ENCODE data around the gene ITGA11.
"Not testable (repeated sequence)": the region's sequence is repeated elsewhere in the genome, so short reads cannot be mapped to it uniquely, and the experiment has no call there.

ITGA11 gene

DNA sequence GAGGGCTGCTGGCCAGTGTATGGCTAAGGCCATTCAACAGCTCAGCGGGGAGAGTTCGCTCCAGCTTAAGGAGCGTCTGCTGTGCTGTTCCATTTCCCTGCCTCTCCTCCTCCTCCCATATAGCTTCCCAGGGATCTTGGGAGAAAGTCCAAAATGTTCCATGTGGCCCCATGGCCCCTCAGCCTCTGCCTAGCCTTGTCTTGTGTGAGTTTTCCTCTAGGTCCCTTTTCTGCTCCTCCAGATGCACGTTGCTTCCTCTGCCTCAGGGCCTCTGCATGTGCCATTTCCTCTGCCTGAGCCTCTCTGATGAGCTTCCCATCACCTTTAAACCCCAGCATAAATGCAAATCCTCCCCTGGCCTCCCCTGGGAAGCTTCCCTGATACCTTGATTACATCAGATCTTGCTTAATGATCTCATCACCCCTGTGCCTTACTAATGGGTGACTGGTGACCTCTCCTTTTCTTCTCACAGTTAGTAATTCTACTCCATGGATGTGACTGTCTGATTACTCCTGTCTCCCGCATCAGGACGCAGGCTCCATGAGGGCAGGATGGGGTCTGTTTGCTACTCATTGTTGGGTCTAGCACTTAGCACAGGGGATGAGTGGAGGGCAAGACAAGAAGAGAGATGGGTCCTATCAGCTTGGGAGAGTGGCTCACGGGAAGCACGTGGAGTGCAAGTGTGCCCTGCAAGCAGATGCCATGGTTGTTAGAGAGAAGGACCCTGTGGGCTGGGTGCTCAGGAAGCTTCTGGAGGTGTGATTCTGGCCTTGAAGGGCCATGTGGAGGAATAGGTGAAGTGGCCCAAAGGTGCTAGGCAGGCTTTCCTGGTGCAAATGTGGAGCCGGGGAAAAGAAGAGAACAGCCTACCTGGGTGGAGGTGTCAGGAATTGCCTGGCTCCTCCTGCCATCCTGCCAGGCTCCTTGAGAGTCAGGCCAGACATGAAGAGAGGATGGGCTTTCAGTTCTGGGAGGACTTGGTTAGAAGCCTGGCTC lies 23.8 kb downstream of the ITGA11 start:
- H3K36me3 Mint-ChIP-seq (ENCODE audit: insufficient read depth): no peaks in the 10 kb centered on the region
- ATAC-seq (replicated peaks): no peak
- peaks cover 0 to 4% of the 10 kb centered on the region in 2 donors for H3K27me3 Mint-ChIP-seq
- H3K27ac Mint-ChIP-seq: no peak overlapping the region
- no peaks in the 10 kb centered on the region for H3K9me3 Mint-ChIP-seq
- no peaks in the 10 kb centered on the region for H3K4me1 Mint-ChIP-seq (ENCODE audit: low read depth in 2 of 2)
- no peak overlapping the region for H3K4me3 Mint-ChIP-seq
- no peak for DNase-seq

DNA sequence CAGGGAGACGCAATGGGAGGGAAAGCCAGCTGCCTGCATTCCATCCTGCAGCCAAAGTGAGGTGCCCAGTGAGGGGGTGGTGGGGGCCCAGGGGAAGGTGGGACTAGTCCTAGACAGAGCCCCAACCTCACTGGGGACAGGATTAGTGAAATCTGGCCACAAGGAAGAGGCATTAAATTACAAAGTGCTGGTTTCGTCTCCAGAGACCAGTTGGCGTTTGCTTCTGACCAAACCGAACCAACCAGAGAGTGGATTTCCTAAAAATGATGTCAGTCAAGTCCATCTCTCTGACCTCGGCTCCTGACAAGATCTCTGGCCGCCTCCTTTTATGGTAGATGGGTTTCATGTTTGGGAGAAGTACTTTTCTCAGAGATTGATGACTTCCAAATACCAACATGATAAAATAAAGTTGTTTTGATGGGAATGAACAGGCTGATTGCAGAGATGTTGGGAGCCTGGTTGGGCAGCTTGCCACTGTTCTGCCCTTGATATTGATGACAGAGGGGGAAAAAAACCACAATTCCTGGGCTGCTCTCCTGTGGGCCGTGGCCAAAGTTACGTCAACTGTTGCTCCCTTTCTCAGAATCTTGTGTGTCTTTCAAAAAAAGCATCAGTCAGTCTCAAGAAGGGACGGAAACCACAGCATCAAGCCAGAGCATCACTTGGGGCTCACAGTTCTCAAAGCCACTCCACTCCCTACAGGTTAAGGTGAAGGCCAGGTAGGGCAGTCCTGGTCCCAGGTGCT lies 24.6 kb downstream of the ITGA11 start:
- Mint-ChIP-seq H3K4me1 (ENCODE audit: low read depth in 2 of 2) (no peaks in the 10 kb centered on the region), H3K9me3 (no peaks in the 10 kb centered on the region), H3K4me3 (no peak overlapping the region), H3K36me3 (ENCODE audit: insufficient read depth) (no peaks in the 10 kb centered on the region), H3K27ac (no peak overlapping the region), H3K27me3 (peaks cover 0 to 4% of the 10 kb centered on the region in 2 donors)
- ATAC-seq (replicated peaks): no peak
- DNase-seq: no peak

DNA sequence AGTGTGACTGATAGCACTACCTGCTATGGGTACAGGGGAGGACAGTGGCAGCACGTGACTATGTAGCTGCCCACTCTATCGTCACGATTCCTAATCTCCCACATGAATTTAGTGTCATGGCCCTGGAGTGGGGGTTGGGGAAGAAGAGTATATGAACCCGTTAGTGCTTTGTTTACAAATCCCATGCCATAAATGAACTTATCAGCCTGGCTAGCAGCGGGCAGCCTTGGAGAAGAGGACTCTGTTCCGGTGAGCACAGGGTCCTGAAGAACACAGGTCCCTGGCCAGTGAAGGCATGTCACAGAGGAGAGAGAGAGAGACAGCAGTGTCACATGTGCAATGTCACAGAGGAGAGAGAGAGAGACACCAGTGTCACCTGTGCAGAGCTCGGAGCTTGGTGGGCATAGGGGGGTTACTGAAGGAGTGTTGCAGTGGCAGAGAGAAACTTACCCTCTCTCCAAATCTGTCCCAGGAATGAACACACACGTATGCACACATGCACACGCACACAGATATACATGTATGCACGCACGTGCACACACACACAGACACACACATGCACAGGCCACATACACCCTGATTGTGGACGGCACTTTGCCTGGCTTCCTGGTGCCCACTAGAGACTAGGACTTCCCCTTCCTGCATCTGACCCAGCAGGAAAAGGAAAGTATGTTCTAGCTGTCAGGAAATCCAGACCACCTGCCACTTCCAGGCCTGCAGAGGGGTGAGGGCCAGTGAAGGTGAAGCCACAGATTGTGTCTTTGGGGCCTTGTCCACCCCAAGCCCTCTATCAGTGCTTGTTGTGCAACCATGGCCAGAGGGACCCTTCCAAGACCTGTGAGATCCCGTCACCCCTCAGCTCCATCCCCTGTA lies 26.3 kb downstream of the ITGA11 start:
- Mint-ChIP-seq H3K4me1 (ENCODE audit: low read depth in 2 of 2) (no peaks in the 10 kb centered on the region), H3K9me3 (no peaks in the 10 kb centered on the region), H3K27me3 (peaks cover 0 to 4% of the 10 kb centered on the region in 2 donors), H3K4me3 (no peak overlapping the region), H3K27ac (no peak overlapping the region), H3K36me3 (ENCODE audit: insufficient read depth) (no peaks in the 10 kb centered on the region)
- ATAC-seq (replicated peaks) (no peak), DNase-seq (no peak)

DNA sequence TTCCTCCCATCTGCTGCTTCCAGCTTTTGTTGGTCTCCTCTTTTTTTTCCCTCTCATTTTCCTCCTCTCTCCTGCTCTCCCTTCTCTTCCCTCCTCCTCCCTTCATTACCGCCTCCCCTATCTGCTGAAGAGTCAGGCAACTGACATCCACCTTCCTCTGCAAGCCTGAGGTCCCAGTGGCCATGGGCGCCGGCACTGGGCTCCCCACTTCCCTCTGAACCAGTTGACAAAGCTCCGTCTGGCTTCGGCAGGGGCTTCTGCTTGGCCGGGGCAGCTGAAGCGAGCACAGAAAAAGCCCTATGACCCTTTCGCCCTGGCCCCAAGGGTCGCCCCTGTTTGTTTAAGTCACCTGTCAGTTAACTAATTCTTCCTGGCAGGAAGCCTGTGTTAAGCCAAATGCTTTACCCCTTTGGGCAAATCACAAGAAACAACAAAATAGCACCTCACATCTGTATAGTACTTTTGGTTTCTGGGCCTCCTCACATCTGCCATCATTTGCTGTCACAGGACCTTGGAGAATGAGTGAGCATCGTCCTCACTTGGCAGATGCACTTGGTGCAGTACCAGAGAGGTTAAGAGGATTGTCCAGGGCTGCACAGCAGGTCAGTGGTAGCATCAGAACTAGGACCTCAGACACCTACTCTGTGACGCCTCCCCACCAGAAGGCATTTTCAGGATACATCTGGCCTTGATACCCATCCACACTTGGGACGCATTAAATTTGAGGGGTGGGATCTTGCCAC lies 27.7 kb downstream of the ITGA11 start:
- DNase-seq (no peak), ATAC-seq (replicated peaks) (no peak)
- Mint-ChIP-seq H3K27me3 (peaks cover 0 to 4% of the 10 kb centered on the region in 2 donors), H3K4me3 (no peak overlapping the region), H3K36me3 (ENCODE audit: insufficient read depth) (no peaks in the 10 kb centered on the region), H3K27ac (no peak overlapping the region), H3K4me1 (ENCODE audit: low read depth in 2 of 2) (no peaks in the 10 kb centered on the region), H3K9me3 (no peaks in the 10 kb centered on the region)

- Mint-ChIP-seq H3K4me3 (no peak overlapping the region), H3K9me3 (no peaks in the 10 kb centered on the region), H3K36me3 (ENCODE audit: insufficient read depth) (no peaks in the 10 kb centered on the region), H3K27me3 (peaks cover 0 to 4% of the 10 kb centered on the region in 2 donors), H3K27ac (no peak overlapping the region), H3K4me1 (ENCODE audit: low read depth in 2 of 2) (no peaks in the 10 kb centered on the region)
- ATAC-seq (replicated peaks) (no peak), DNase-seq (no peak)
Observed at GRCh38 chr15:68403161-68403941, 28.6 kb downstream of the ITGA11 start.

GRCh38 chr15:68402432-68403160 lies 29.4 kb downstream of the ITGA11 start:
- ATAC-seq (replicated peaks) (no peak), DNase-seq (no peak)
- Mint-ChIP-seq H3K4me3 (no peak overlapping the region), H3K27ac (no peak overlapping the region), H3K4me1 (ENCODE audit: low read depth in 2 of 2) (no peaks in the 10 kb centered on the region), H3K9me3 (no peaks in the 10 kb centered on the region), H3K36me3 (ENCODE audit: insufficient read depth) (no peaks in the 10 kb centered on the region), H3K27me3 (no peaks in the 10 kb centered on the region)

DNA sequence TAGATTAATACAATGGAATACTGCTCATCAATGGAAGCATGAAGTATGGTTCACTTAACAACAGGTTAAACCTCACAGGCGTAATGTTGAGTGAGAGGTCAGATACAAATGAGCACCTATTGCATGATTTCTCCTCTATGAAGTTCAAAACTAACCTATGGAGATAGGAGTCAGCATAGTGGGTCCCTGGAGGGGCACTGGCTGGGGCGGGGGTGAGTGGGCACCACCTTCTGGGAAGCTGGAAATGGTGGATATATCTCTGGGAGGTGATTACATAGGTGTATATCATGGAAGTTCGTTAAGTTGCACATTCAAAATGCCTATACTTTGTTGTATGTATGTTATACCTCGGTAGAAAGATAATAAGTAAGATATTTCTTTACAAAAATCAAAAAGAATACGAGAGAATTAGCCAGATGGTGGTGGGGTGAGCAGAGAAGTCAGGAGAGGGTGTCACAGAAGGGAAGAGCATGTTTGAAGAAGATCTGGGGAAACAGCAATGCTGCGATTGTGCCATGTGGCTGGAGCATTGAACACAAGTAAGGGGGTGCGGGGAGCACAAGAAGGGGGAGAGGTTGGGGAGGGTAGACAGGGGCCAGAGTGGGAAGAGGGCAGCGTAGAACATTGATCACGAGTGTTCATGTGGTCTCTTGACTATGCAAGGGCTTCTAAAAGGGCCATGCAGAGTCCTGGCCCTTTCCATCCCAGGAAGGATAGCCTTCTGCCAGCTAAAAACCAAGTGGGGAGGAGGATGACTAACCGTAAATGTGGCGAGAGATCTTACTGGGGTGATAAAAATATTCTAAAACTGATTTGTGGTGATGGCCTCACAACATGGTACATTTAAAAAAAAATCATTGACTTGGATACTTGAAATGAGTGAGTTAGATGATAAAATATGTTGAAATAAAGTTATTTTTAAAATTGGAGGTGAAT lies 30.2 kb downstream of the ITGA11 start:
- DNase-seq: no peak
- Mint-ChIP-seq H3K27ac (no peak overlapping the region), H3K4me3 (no peak overlapping the region), H3K4me1 (ENCODE audit: low read depth in 2 of 2) (no peaks in the 10 kb centered on the region), H3K27me3 (no peaks in the 10 kb centered on the region), H3K9me3 (no peaks in the 10 kb centered on the region), H3K36me3 (ENCODE audit: insufficient read depth) (no peaks in the 10 kb centered on the region)
- no peak for ATAC-seq (replicated peaks)

DNA sequence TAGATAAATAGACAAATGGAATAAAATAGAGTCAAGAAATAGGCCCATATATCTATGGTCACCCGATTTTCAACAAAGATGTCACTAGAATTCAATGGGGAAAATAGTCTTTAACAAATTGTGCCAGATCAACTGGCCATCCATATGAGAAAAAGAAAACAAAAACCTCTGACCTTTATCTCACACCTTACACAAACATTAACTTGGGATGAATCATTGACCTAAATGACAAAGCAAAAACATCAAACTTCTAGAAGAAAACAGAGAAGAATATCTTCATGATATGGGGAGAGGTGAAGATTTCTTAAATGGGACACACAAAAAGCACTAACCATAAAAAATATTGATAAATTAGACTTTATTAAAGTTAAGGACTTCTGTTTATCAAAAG lies 31.9 kb downstream of the ITGA11 start:
- H3K4me1 Mint-ChIP-seq (ENCODE audit: low read depth in 2 of 2): no peaks in the 10 kb centered on the region
- peaks cover 0 to 11% of the 10 kb centered on the region in 2 donors for H3K27me3 Mint-ChIP-seq
- H3K9me3 Mint-ChIP-seq: no peaks in the 10 kb centered on the region
- DNase-seq (no peak), ATAC-seq (replicated peaks) (no peak)
- no peak overlapping the region for H3K4me3 Mint-ChIP-seq
- H3K27ac Mint-ChIP-seq: no peak overlapping the region
- H3K36me3 Mint-ChIP-seq (ENCODE audit: insufficient read depth): no peaks in the 10 kb centered on the region

GRCh38 chr15:68399096-68400065 lies 32.6 kb downstream of the ITGA11 start:
- no peaks in the 10 kb centered on the region for H3K36me3 Mint-ChIP-seq (ENCODE audit: insufficient read depth)
- no peak overlapping the region for H3K27ac Mint-ChIP-seq
- no peak overlapping the region for H3K4me3 Mint-ChIP-seq
- no peak for DNase-seq
- no peaks in the 10 kb centered on the region for H3K4me1 Mint-ChIP-seq (ENCODE audit: low read depth in 2 of 2)
- no peak for ATAC-seq (replicated peaks)
- peaks cover 0 to 18% of the 10 kb centered on the region in 2 donors for H3K27me3 Mint-ChIP-seq
- no peaks in the 10 kb centered on the region for H3K9me3 Mint-ChIP-seq

- H3K4me3 Mint-ChIP-seq; H3K36me3 Mint-ChIP-seq (ENCODE audit: insufficient read depth); DNase-seq; ATAC-seq (replicated peaks); H3K9me3 Mint-ChIP-seq; H3K4me1 Mint-ChIP-seq (ENCODE audit: low read depth in 2 of 2); H3K27ac Mint-ChIP-seq: not testable (repeated sequence)
- peaks cover 0 to 31% of the 10 kb centered on the region in 2 donors for H3K27me3 Mint-ChIP-seq
Observed at GRCh38 chr15:68397999-68398398, 34.0 kb downstream of the ITGA11 start.
